Bronchial epithelial cell (primary cell): ENCODE results near the gene CHN2. TPM values are rescaled to one million over a fixed set of nuclear protein-coding genes. Genes with fewer than 3 reads are reported as not detected.
A peak's percentile ranks its signal among the peaks of the same experiment; 100 is the strongest.

Experiments used
- DNase-seq: peaks from one replicate; pipeline ENCODE4 v3.0.0-alpha.2; 2010; ENCODE audit warnings: low read depth
- FAIRE-seq: peaks from 2 replicates; lab custom pipeline; 2011; peaks lifted over from hg19 to GRCh38; lab: Jason Lieb, UNC
- H3K27me3 ChIP-seq: 2 replicates; pipeline ENCODE4 v1.5.1; 2011; ENCODE audit warnings: low read length; ENCODE audit not compliant: control insufficient read depth, insufficient read depth
- H3K36me3 ChIP-seq: 2 replicates; pipeline ENCODE4 v1.5.1; 2011; ENCODE audit warnings: low read length; ENCODE audit not compliant: control insufficient read depth, insufficient read depth
- H3K4me3 ChIP-seq: 2 replicates; pipeline ENCODE4 v1.5.1; 2011; ENCODE audit warnings: mild to moderate bottlenecking, low read depth, low read length, control low read depth
- total RNA-seq: library from RNA; depleted of rRNA; stranded (reverse); fragments of >200 nt; gene quantifications from 2 replicates; pipeline ENCODE4 v1.2.1, GENCODE V29; 2014
- TF ChIP-seq, protein P1 (sequence below): IDR thresholded peaks from 2 replicates; pipeline ENCODE4 v1.5.1; 2011; ENCODE audit warnings: mild to moderate bottlenecking, moderate library complexity, low read length, control low read depth, inconsistent platforms; ENCODE audit not compliant: insufficient read depth, severe bottlenecking

Gene CHN2
- total RNA-seq, 1 donor from 2014 or later = 0.53 TPM

DNA sequence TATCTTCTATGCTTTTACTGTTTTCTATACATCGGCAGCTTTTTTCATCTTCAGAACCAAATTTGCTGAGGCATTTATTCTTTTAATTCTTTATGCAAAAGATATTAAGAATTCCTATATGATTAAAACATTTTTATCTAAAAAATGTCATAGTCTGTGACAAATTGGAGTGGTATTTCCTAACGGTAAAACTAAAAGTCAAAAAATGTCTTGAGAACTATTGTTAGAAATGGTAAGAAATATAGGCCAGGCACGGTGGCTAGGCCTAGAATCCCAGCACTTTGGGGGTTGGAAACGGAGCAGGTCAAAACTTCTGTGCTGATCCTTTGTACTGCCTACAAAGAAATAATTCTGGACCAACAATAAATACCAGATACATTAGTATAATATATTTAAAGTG lies 311.4 kb downstream of the CHN2 start:
- no peak for FAIRE-seq
- H3K4me3 ChIP-seq = no peak overlapping the region

DNA sequence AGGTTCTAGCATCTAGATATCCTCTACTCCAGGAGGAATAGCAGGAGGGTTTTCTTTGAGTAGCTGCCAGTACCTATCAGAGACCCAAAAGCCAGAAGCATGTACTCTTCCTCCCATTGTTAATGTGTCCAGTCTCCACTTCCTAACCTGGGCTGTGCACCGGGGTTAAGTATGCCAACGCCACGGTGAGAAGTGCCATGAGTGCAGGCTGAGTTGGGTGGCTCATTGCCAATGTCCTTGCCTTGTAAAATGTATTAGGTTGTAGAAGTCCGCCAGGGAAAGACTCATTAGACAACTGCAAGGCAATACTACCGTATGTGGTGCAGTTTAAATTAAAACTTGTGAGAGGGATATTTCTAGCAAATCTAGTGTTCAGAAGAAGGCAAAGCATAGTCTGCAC lies 314.0 kb downstream of the CHN2 start:
- DNase-seq = no peak
- H3K4me3 ChIP-seq = no peak overlapping the region
- no peaks in the 10 kb centered on the region for H3K36me3 ChIP-seq
- TF ChIP-seq, protein P1, sequence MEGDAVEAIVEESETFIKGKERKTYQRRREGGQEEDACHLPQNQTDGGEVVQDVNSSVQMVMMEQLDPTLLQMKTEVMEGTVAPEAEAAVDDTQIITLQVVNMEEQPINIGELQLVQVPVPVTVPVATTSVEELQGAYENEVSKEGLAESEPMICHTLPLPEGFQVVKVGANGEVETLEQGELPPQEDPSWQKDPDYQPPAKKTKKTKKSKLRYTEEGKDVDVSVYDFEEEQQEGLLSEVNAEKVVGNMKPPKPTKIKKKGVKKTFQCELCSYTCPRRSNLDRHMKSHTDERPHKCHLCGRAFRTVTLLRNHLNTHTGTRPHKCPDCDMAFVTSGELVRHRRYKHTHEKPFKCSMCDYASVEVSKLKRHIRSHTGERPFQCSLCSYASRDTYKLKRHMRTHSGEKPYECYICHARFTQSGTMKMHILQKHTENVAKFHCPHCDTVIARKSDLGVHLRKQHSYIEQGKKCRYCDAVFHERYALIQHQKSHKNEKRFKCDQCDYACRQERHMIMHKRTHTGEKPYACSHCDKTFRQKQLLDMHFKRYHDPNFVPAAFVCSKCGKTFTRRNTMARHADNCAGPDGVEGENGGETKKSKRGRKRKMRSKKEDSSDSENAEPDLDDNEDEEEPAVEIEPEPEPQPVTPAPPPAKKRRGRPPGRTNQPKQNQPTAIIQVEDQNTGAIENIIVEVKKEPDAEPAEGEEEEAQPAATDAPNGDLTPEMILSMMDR = no peak
- no peaks in the 10 kb centered on the region for H3K27me3 ChIP-seq
- no peak for FAIRE-seq

More for the DNA sequence above, 311.4 kb downstream of the CHN2 start:
- TF ChIP-seq, protein P1 = no peak
- no peaks in the 10 kb centered on the region for H3K27me3 ChIP-seq
- no peak for DNase-seq
- no peaks in the 10 kb centered on the region for H3K36me3 ChIP-seq

DNA sequence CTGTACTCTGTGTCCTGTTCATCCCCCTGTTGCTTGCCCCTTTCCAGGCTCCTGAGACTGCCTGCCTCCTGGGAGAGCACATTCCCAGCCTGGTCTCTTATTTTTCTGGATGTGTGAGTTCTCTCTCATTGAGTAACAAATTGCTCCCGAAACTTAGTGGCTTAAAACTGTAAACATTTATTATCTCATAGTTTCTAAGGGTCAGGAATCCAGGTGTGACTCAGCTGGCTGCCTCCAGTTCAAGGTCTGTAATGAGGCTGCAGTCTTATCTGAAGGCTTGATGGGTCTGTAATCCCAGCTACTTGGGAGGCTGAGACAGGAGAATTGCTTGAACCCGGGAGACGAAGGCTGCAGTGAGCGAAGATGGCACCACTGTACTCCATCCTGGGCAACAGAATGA lies 315.5 kb downstream of the CHN2 start:
- no peaks in the 10 kb centered on the region for H3K36me3 ChIP-seq
- TF ChIP-seq, protein P1 = no peak
- FAIRE-seq = no peak
- no peak overlapping the region for H3K4me3 ChIP-seq
- H3K27me3 ChIP-seq = no peaks in the 10 kb centered on the region
- no peak for DNase-seq

DNA sequence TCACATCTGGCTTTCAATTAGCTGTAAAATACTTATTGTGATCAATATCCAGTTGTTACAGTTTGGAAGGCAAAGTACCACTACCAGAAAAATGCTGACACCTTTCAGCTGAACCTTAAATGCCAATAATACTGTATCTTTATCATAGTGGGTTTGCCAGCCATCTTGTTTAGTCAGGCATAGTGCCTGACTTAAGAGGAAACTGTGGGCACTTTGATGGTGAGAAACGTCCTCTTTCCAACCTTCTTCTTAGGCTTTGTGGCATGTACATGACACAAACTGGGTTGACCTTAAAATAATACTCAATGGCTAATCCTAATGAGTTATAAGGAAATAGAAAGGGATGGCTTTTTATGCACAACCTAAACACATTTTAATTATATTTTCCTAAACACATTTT lies 316.8 kb downstream of the CHN2 start:
- DNase-seq = no peak
- Histone ChIP-seq H3K36me3 (no peaks in the 10 kb centered on the region), H3K4me3 (no peak overlapping the region), H3K27me3 (no peaks in the 10 kb centered on the region)
- TF ChIP-seq, protein P1 = no peak
- no peak for FAIRE-seq

DNA sequence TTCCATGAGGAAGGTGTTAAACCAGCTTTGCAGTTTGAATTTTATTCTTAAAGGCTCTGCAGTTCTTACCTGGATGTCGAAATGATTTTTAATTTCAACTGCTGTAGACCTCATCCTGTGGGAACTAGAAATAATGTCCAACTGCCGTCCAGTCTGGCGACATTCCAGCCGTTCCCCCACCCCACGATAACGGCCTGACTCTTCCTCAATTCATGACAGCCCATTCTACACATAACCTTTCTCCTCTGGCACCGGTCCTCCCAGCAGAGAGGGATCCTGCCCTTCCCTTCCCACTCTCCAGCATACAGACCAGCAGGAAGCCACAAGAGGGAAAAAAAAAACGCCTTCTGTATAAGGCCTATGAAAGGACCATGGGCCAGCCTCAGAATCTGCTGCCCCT lies 317.3 kb downstream of the CHN2 start:
- H3K27me3 ChIP-seq = no peaks in the 10 kb centered on the region
- DNase-seq (no peak), FAIRE-seq (no peak)
- no peak overlapping the region for H3K4me3 ChIP-seq
- H3K36me3 ChIP-seq = no peaks in the 10 kb centered on the region
- TF ChIP-seq, protein P1 = no peak

DNA sequence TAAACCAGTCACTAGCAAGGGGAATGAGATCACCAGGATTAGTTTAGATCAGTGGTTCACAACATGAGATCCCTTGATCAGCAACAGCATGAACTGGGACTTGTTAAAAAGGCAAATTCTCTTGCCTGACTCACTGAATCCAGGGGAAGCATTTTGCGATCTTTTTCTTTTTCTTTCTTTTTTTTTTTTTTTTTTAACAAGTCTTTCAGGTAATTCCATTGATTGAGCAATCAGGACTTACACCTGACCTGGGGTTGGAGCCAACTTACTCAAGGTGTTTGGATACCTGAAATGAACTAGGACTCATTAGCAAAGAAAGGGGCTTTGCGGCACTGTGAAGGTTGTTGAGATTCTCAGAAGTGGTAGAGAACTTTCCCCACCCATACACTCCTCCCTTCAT lies 321.9 kb downstream of the CHN2 start:
- DNase-seq = peak; percentile 40
- no peak for FAIRE-seq
- Histone ChIP-seq H3K27me3 (no peaks in the 10 kb centered on the region), H3K36me3 (no peaks in the 10 kb centered on the region), H3K4me3 (no peak overlapping the region)
- TF ChIP-seq, protein P1 = no peak
